Muscle of leg (tissue), 11 donors: ENCODE measurements around the gene RHCG. TPM values are rescaled to one million over a fixed set of nuclear protein-coding genes. Genes with fewer than 3 reads are reported as not detected.

Experiments used
- DNase-seq: peaks from one replicate; pipeline ENCODE4 v3.0.0; 2013
- H3K27ac ChIP-seq: one replicate; pipeline ENCODE4 v1.5.1; 2013; ENCODE audit warnings: mild to moderate bottlenecking, low read length, control low read depth
- H3K27me3 ChIP-seq: one replicate; pipeline ENCODE4 v1.6.1; 2013; ENCODE audit warnings: low read length; ENCODE audit not compliant: control insufficient read depth, insufficient read depth
- H3K36me3 ChIP-seq: one replicate; pipeline ENCODE4 v1.6.1; 2013; ENCODE audit warnings: low read length; ENCODE audit not compliant: control insufficient read depth, insufficient read depth
- H3K4me1 ChIP-seq: one replicate; pipeline ENCODE4 v1.6.1; 2013; ENCODE audit warnings: low read length; ENCODE audit not compliant: control insufficient read depth, insufficient read depth
- H3K4me3 ChIP-seq: one replicate; pipeline ENCODE4 v1.5.1; 2013; ENCODE audit warnings: low read length, control low read depth
- H3K9me3 ChIP-seq: replicated peaks from 2 replicates; pipeline ENCODE4 v1.6.1; 2013; ENCODE audit warnings: low read depth, low read length; ENCODE audit not compliant: control insufficient read depth
- WGBS: methylation state at CpG from one replicate; pipeline ENCODE4 v1.1.5; 2013; ENCODE audit warnings: missing lambda C conversion rate; ENCODE audit not compliant: insufficient coverage; 5-methylcytosine and 5-hydroxymethylcytosine counted together
- polyA plus RNA-seq, 8 donors: library from polyadenylated mRNA; unstranded; fragments of 120-200 nt; gene quantifications; one replicate each; pipeline versions ENCODE4 v1.2.1 to v1.2.3, GENCODE V29; 2013; ENCODE audit warnings: inconsistent platforms in 1 of 8, low replicate concordance in 1 of 8; ENCODE audit not compliant: insufficient read length in 8 of 8, insufficient read depth in 1 of 8
- total RNA-seq: library from RNA; stranded (reverse); fragments of 120-200 nt; gene quantifications from one replicate; pipeline ENCODE4 v1.2.4, GENCODE V29; 2013

RHCG gene
- total and polyA plus RNA-seq, 9 donors, result 0.18 to 0.93 TPM; not detected in 7

DNA sequence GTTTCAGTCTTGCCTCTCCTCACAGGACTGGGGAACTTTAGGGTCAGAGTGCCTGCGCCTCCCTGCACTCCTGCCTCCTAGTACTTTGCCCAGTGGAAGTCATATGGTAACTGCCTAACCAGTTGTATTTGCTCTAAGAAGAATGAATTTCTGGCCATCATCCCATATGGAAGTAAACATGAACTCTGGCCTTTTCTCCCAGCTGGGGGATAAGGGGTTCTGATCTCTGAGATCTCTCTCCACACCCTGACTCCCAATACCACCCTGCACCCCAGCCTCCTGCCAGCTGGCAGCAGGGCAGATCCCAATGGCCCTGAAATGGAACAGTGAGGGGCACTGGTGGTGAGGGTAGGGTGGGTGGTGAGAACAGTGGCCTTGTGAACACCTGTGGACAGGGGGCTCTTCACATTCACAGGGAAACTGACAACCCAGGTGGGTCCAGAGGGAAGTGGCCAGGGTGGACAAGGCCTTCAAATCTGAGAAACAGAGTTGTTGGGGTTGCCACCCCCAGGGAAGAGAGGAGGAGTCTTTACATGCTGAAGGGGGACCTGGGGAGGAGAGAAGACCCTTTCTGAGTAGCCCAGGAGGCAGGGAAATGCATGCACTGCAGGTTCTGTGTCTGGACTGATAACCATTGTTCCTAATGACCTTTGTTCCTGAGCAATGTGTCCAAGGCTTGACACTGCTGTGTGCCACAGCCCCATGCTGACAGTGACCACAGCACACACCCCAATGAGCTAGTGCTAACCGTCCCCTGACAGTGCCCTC, 36.9 kb downstream of the RHCG start:
- H3K9me3 ChIP-seq, result peaks cover 3% of the 10 kb centered on the region
- peaks cover 17% of the 10 kb centered on the region for H3K27me3 ChIP-seq
- no peak for DNase-seq
- WGBS, result no CpG with 5 or more reads among the region's 2 CpGs
- no peak overlapping the region for H3K4me3 ChIP-seq
- no peak overlapping the region for H3K27ac ChIP-seq
- H3K36me3 ChIP-seq, result no peaks in the 10 kb centered on the region
- no peaks in the 10 kb centered on the region for H3K4me1 ChIP-seq

DNA sequence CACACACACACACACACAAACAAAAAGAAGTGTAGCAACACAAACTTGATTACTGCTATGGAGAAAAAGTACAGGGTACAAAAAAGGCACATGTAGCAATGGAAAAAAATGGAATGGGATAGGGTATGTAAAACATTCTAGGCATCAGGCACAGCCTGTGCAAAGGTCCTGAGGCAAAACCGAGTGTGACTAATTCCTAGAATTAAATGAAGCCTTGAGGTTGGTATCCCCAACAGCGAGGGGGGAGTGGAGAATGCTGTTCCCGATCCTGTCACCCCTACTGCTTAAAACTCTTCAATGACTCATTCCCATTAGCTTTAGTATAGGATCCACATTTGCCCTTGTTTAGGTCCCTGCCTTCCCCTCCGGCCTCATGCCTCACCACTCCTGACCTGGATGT, 37.9 kb downstream of the RHCG start:
- 57% methylated on average over 3 of the region's 4 CpGs for WGBS
- H3K27me3 ChIP-seq, result peaks cover 17% of the 10 kb centered on the region
- H3K4me3 ChIP-seq, result no peak overlapping the region
- H3K27ac ChIP-seq, result no peak overlapping the region
- no peaks in the 10 kb centered on the region for H3K4me1 ChIP-seq
- peaks cover 3% of the 10 kb centered on the region for H3K9me3 ChIP-seq
- DNase-seq, result no peak
- no peaks in the 10 kb centered on the region for H3K36me3 ChIP-seq

DNA sequence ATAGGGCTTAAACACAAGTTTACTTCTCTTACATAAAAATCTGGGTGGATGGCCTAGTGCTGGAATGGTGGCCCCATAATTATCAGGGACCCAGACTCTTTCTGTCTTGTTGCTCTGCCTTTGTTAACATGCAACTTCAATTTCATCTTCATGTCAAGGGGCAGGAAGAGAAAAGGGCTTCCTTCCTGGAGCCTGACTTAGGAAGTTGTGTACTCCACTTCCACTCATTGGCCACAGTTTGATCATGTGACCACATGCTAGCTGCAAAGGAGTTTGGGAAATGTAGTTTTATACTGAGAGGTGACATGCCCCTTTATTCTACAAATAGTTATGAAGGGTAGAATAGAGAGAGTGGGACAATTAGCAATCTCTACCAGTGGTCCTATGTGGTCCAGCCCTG, 39.3 kb downstream of the RHCG start:
- no peak overlapping the region for H3K27ac ChIP-seq
- peaks cover 16% of the 10 kb centered on the region for H3K27me3 ChIP-seq
- no peak for DNase-seq
- peaks cover 3% of the 10 kb centered on the region for H3K9me3 ChIP-seq
- no peaks in the 10 kb centered on the region for H3K36me3 ChIP-seq
- H3K4me3 ChIP-seq, result no peak overlapping the region
- H3K4me1 ChIP-seq, result no peaks in the 10 kb centered on the region

DNA sequence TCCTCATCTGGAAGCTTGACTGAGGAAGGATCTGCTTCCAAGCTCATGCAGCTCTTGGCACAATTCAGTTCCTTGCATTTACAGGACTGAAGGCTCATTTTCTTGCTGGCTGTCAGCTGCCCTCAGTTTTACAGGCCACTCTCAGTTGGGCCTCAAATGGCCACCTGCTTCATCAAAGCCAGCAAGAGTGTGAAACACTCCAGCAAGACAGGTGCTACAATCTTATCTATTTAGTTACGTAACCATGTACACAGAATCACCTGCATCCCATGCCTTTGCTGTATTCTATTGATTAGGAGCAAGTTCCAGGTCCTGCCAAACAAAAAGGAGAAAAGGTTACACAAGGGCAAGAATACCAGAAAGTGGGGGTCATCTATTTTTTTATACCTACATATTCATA, 40.8 kb downstream of the RHCG start:
- H3K9me3 ChIP-seq, result peaks cover 3% of the 10 kb centered on the region
- H3K4me3 ChIP-seq, result no peak overlapping the region
- H3K27me3 ChIP-seq, result peaks cover 17% of the 10 kb centered on the region
- H3K36me3 ChIP-seq, result no peaks in the 10 kb centered on the region
- no CpG with 5 or more reads among the region's 1 CpG for whole genome bisulfite sequencing
- DNase-seq, result no peak
- no peaks in the 10 kb centered on the region for H3K4me1 ChIP-seq
- H3K27ac ChIP-seq, result no peak overlapping the region

DNA sequence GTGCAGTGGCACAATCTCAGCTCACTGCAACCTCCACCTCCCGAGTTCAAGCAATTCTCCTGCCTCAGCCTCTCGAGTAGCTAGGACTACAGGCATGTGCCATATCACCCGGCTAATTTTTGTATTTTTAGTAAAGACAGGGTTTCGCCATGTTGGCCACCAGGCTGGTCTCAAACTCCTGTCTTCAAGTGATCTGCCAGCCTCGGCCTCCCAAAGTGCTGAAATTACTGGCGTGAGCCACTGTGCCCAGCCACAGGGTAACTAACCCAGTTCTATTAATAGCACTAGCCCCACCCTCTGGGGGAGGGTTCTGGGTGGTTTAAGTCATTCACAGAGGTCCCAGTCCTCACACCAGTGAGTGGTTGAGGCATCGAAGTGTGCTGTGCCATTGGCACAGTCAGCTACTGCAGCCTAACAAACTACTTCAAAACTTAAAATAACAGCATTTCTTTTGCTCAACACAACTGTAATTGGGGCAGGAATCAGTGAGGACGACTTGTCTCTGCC, 44.0 kb downstream of the RHCG start:
- Histone ChIP-seq H3K36me3 (no peaks in the 10 kb centered on the region), H3K9me3 (peaks cover 3% of the 10 kb centered on the region), H3K4me1 (no peaks in the 10 kb centered on the region), H3K27ac (no peak overlapping the region), H3K27me3 (peaks cover 40% of the 10 kb centered on the region), H3K4me3 (no peak overlapping the region)
- DNase-seq, result no peak
- 65% methylated on average over 3 of the region's 8 CpGs for WGBS

DNA sequence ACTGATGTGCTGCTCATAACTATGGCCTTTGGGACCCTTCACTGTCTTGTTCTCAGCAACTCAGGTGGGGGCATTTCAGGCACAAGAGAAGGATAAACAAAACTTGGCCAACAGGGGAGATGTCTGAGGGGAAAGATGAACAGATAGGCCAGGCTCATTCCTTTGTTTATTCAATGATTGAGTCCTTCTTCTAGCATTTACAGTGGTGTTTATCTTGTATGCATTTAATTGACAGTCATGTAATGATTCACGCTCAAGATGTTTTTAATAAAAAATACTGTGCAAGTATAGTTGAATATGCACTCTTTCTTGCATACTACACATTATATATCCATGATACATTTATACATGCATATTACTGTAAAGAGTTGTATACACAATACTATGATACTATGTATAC, 44.5 kb downstream of the RHCG start:
- no peaks in the 10 kb centered on the region for H3K36me3 ChIP-seq
- no peaks in the 10 kb centered on the region for H3K4me1 ChIP-seq
- peaks cover under 1% of the 10 kb centered on the region for H3K9me3 ChIP-seq
- peaks cover 45% of the 10 kb centered on the region for H3K27me3 ChIP-seq
- no peak overlapping the region for H3K27ac ChIP-seq
- DNase-seq, result no peak
- no peak overlapping the region for H3K4me3 ChIP-seq
- WGBS, result no CpG with 5 or more reads among the region's 1 CpG

DNA sequence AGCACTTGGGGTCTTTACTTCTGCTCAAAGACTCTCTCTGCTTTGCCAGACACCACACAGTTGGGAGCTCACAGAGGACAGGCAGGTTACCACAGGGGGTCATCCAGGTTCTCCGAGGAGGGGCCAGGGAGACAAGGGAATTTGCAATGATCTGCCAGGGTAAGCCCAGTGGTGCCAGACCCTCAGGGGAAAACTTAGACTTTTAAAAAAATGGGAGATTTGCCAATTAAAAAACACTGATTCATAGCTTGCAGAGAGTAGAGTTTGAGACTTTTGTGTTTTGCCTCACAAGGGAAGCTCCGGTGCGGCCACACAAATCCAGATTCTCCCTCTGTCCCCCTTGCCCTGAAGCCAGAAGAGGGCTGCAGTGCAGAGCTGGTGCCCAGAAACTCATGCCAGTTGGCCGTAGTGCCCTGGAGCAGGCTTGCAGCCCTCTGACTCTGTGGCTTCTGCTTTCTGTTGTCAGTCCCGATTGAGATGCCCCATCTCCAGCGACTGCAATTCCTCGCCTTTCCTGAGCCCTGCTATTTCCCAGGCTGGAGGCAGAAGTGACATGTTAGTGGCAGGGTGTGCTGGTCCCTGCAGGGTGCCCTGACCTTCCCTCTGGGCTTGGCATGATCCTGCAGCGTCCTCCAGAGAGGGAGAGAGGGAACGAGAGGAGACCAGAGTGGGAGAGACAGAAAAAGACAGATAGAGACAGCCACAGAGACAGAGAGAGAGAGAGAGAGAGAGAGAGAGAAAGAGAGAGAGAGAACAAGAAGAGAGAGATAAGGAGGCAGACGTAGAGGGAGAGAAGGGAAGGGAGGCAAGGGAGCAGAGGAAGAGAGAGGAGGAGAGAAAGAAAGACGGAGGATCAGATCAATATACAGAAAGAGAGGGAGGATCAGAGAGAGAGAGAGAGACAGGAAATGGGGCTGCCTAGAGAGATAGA, 46.0 kb downstream of the RHCG start:
- no peaks in the 10 kb centered on the region for H3K36me3 ChIP-seq
- H3K9me3 ChIP-seq, result no peaks in the 10 kb centered on the region
- no peak for DNase-seq
- H3K27me3 ChIP-seq, result peaks cover 50% of the 10 kb centered on the region
- no peak overlapping the region for H3K4me3 ChIP-seq
- WGBS, result 18% methylated on average over 9 of the region's 11 CpGs
- H3K27ac ChIP-seq, result no peak overlapping the region
- no peaks in the 10 kb centered on the region for H3K4me1 ChIP-seq

DNA sequence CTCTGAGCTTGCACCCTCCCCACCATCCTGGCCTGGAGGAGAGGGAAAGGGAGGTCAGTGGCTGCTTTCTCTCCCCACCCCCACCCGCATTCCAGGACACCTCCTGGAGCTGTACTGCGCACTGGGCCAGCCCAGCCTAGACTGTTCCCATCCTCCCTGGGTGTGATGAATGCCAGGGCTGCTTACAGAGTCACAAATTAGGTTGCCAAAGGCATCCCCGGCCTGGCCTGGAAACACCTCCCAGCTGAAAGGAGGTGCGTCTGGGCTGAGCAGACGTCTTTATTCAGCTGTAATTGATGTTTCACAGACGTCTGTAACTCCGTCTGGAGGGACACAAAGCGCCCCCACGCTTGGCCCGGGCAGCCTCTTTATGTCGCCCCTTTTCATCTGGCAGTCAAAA, 47.6 kb downstream of the RHCG start:
- peaks cover 64% of the 10 kb centered on the region for H3K27me3 ChIP-seq
- H3K9me3 ChIP-seq, result no peaks in the 10 kb centered on the region
- no peak overlapping the region for H3K27ac ChIP-seq
- no peaks in the 10 kb centered on the region for H3K36me3 ChIP-seq
- WGBS, result 5% methylated on average over 10 of the region's 11 CpGs
- DNase-seq, result no peak
- H3K4me1 ChIP-seq, result no peaks in the 10 kb centered on the region
- no peak overlapping the region for H3K4me3 ChIP-seq

DNA sequence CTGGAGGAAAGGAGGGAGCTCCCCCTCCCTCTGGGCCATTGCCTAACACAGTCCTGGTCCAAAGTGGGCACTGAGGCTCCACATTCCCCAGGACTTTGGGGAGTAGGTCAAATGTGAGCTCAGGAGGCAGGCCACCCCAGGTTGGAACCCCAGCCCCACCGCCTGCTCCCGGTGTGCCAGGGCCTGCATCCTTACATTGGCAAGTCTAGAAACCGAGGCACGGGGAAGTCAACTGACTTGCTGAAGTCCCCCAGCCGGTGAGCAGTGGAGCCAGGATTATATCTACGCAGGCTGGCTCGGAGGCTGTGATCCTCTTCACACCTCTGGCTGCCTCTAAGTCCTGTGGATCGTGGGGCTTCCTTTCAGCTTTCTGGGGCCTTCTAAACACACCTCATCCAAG, 48.7 kb downstream of the RHCG start:
- peaks cover 70% of the 10 kb centered on the region for H3K27me3 ChIP-seq
- DNase-seq, result no peak
- H3K4me3 ChIP-seq, result no peak overlapping the region
- H3K4me1 ChIP-seq, result no peaks in the 10 kb centered on the region
- no peaks in the 10 kb centered on the region for H3K36me3 ChIP-seq
- H3K27ac ChIP-seq, result no peak overlapping the region
- H3K9me3 ChIP-seq, result no peaks in the 10 kb centered on the region
- WGBS, result 96% methylated on average over 5 of the region's 8 CpGs

DNA sequence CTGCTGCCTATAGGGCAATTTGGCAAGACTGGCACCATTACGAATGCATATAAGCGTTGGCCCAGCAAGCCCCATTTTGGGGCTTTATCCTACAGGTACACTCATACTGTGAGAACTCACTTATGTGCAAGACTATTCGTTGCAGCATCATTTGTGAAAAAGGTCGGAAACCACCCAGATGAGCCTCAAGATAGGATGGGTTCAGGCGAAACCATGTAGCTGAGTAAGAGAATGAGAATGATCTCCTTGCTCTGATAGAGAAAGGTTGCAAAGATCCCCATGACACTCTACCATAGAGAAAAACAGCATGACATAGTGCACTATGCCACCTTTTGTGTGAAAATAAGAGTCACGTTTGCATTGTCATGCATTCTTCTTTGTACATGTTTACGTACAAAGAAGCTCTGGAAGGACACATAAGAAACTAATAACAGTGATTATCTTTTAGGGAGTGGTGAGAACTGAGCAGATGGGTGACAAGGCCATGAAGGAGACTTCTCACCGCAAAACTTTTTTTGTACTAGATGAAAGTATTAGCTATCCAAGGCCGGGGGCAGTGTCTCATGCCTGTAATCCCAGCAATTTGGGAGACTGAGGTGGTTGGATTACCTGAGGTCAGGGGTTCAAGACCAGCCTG, 50.0 kb downstream of the RHCG start:
- Histone ChIP-seq H3K4me3 (no peak overlapping the region), H3K9me3 (no peaks in the 10 kb centered on the region), H3K27me3 (peaks cover 68% of the 10 kb centered on the region), H3K27ac (no peak overlapping the region), H3K36me3 (no peaks in the 10 kb centered on the region), H3K4me1 (no peaks in the 10 kb centered on the region)
- 100% methylated on average over 2 of the region's 9 CpGs for WGBS
- DNase-seq, result no peak
